Fibroblast of lung (primary cell): ENCODE results near the gene ARHGAP21. TPM values are rescaled to one million over a fixed set of nuclear protein-coding genes. Genes with fewer than 3 reads are reported as not detected.

Experiments
- DNase-seq, 2 donors: peaks; one replicate each; pipeline versions ENCODE4 v3.0.0 to v3.0.0-alpha.2; 2010; ENCODE audit warnings: low read depth in 2 of 2
- H2AFZ ChIP-seq: 2 replicates; pipeline ENCODE4 v1.5.1; 2012; ENCODE audit warnings: low read length, control low read depth, inconsistent platforms
- H3K27ac ChIP-seq: 2 replicates; pipeline ENCODE4 v1.5.1; 2011; ENCODE audit warnings: low read length, control low read depth; ENCODE audit not compliant: insufficient read depth
- H3K27me3 ChIP-seq: 2 replicates; pipeline ENCODE4 v1.5.1; 2011; ENCODE audit warnings: mild to moderate bottlenecking, low read length; ENCODE audit not compliant: control insufficient read depth, insufficient read depth
- H3K36me3 ChIP-seq: 2 replicates; pipeline ENCODE4 v1.5.1; 2011; ENCODE audit warnings: low read length; ENCODE audit not compliant: control insufficient read depth, insufficient read depth
- H3K4me1 ChIP-seq: 2 replicates; pipeline ENCODE4 v1.5.1; 2011; ENCODE audit warnings: low read length; ENCODE audit not compliant: control insufficient read depth, insufficient read depth; ENCODE audit errors: extremely low read depth
- H3K4me2 ChIP-seq: 2 replicates; pipeline ENCODE4 v1.5.1; 2011; ENCODE audit warnings: low read length, control low read depth; ENCODE audit not compliant: insufficient read depth; ENCODE audit errors: extremely low read depth
- H3K4me3 ChIP-seq, 4 experiments: fragments of 200-600 bp in 1 of 4; sonication (generic) in 1 of 4; replicated peaks in 1 of 4; 2 replicates each; pipeline ENCODE4 v1.5.1; 2011 to 2016; ENCODE audit warnings: low read length in 4 of 4, low read depth in 3 of 4, mild to moderate bottlenecking in 3 of 4, control low read depth in 2 of 4, inconsistent platforms in 1 of 4, mixed read lengths in 1 of 4; ENCODE audit not compliant: insufficient read depth in 1 of 4; ENCODE audit errors: control extremely low read depth in 1 of 4
- H3K79me2 ChIP-seq: 2 replicates; pipeline ENCODE4 v1.5.1; 2012; ENCODE audit warnings: mild to moderate bottlenecking, low read length, inconsistent platforms; ENCODE audit not compliant: control insufficient read depth, insufficient read depth
- H3K9ac ChIP-seq: 2 replicates; pipeline ENCODE4 v1.5.1; 2011; ENCODE audit warnings: mild to moderate bottlenecking, low read length, control low read depth; ENCODE audit not compliant: insufficient read depth
- H3K9me3 ChIP-seq: 2 replicates; pipeline ENCODE4 v1.5.1; 2012; ENCODE audit warnings: low read depth, low read length; ENCODE audit not compliant: control insufficient read depth, insufficient read depth
- H4K20me1 ChIP-seq: 2 replicates; pipeline ENCODE4 v1.5.1; 2011; ENCODE audit warnings: low read length; ENCODE audit not compliant: control insufficient read depth, insufficient read depth; ENCODE audit errors: extremely low read depth
- CTCF ChIP-seq, 2 donors: IDR thresholded peaks in 1 of 2; conservative IDR thresholded peaks in 1 of 2; 1 replicate in 1 of 2; 2 replicates in 1 of 2; pipeline ENCODE4 v1.5.1; 2011 to 2012; ENCODE audit warnings: low read length in 2 of 2, control low read depth in 1 of 2, inconsistent platforms in 1 of 2, low read depth in 1 of 2, mild to moderate bottlenecking in 1 of 2
- EZH2 ChIP-seq: IDR thresholded peaks from 2 replicates; pipeline ENCODE4 v1.5.1; 2012; ENCODE audit warnings: low read length, control low read depth, mild to moderate bottlenecking; ENCODE audit errors: missing control alignments
- polyA plus RNA-seq, 2 donors: library from polyadenylated mRNA; depleted of rRNA in 1 of 2; stranded (reverse) in 1 of 2; unstranded in 1 of 2; fragments of >200 nt; gene quantifications; 2 replicates each; pipeline ENCODE4 v1.2.1, GENCODE V29; 2011 to 2012; ENCODE audit warnings: missing spikeins in 1 of 2
- total RNA-seq: library from RNA; depleted of rRNA; stranded (reverse); fragments of >200 nt; gene quantifications from 2 replicates; pipeline ENCODE4 v1.2.1, GENCODE V29; 2014

ARHGAP21 gene
- total and polyA plus RNA-seq, 2 donors (not counting 1 experiment from before 2014, with no cell fraction given): 105 to 173 TPM

- Histone ChIP-seq H3K27me3 (no peaks in the 10 kb centered on the region), H3K27ac (no peak overlapping the region), H3K4me3 (no peak overlapping the region), H3K9ac (no peak overlapping the region), H3K4me1 (no peaks in the 10 kb centered on the region), H3K9me3 (no peaks in the 10 kb centered on the region), H3K79me2 (no peaks in the 10 kb centered on the region), H3K4me2 (no peak overlapping the region), H4K20me1 (no peaks in the 10 kb centered on the region), H3K36me3 (no peaks in the 10 kb centered on the region), H2AFZ (no peak overlapping the region)
- TF ChIP-seq CTCF (conservative IDR thresholded peaks at IDR 0.05 in 1 of 2, IDR thresholded peaks at IDR 0.05 in 1 of 2; ENCODE audit: low read depth in 1 of 2, low read length in 2 of 2) (no peak), EZH2 (no peak)
- DNase-seq: no peak
Measured at GRCh38 chr10:24574161-24574560, 149.5 kb downstream of the ARHGAP21 start.

GRCh38 chr10:24571870-24572450, 151.7 kb downstream of the ARHGAP21 start:
- no peak for TF ChIP-seq EZH2
- no peak for TF ChIP-seq CTCF (conservative IDR thresholded peaks at IDR 0.05 in 1 of 2, IDR thresholded peaks at IDR 0.05 in 1 of 2; ENCODE audit: low read depth in 1 of 2, low read length in 2 of 2)
- no peaks in the 10 kb centered on the region for H4K20me1 ChIP-seq
- H3K79me2 ChIP-seq: no peaks in the 10 kb centered on the region
- H3K9ac ChIP-seq: no peak overlapping the region
- H3K4me2 ChIP-seq: no peak overlapping the region
- H3K27me3 ChIP-seq: no peaks in the 10 kb centered on the region
- no peak overlapping the region for H2AFZ ChIP-seq
- no peaks in the 10 kb centered on the region for H3K9me3 ChIP-seq
- no peak for DNase-seq
- no peak overlapping the region for H3K4me3 ChIP-seq
- H3K4me1 ChIP-seq: no peaks in the 10 kb centered on the region
- H3K27ac ChIP-seq: no peak overlapping the region
- H3K36me3 ChIP-seq: no peaks in the 10 kb centered on the region

GRCh38 chr10:24570658-24571426, 152.8 kb downstream of the ARHGAP21 start:
- Histone ChIP-seq H3K9me3 (no peaks in the 10 kb centered on the region), H2AFZ (no peak overlapping the region), H3K4me3 (no peak overlapping the region), H4K20me1 (no peaks in the 10 kb centered on the region), H3K9ac (no peak overlapping the region), H3K79me2 (no peaks in the 10 kb centered on the region), H3K27ac (no peak overlapping the region), H3K36me3 (no peaks in the 10 kb centered on the region), H3K4me2 (no peak overlapping the region), H3K4me1 (no peaks in the 10 kb centered on the region), H3K27me3 (no peaks in the 10 kb centered on the region)
- no peak for DNase-seq
- no peak for TF ChIP-seq CTCF (conservative IDR thresholded peaks at IDR 0.05 in 1 of 2, IDR thresholded peaks at IDR 0.05 in 1 of 2; ENCODE audit: low read depth in 1 of 2, low read length in 2 of 2)
- TF ChIP-seq EZH2: no peak
